SK-MEL-5 (cell line): ENCODE results near the gene ENGASE. TPM values are rescaled to one million over a fixed set of nuclear protein-coding genes. Genes with fewer than 3 reads are reported as not detected.

Source experiments
- DNase-seq: peaks from one replicate; pipeline ENCODE4 v3.0.0-alpha.2; 2016; ENCODE audit warnings: low read depth, low spot score
- in situ Hi-C: cut with HindIII; loops from 2 replicates; pipeline ENCODE4 v1.10.0; 2016; ENCODE audit warnings: low sequenced_read_pairs, high pct_unique_total_duplicates, low pct_unique_long_range_greater_than_20kb
- total RNA-seq: library from RNA; depleted of rRNA; stranded (reverse); fragments of >200 nt; shearing (Covaris generic); gene quantifications from 2 replicates; pipeline ENCODE4 v1.2.3, GENCODE V29; 2014; rRNA removed

Gene ENGASE
- total RNA-seq, 1 experiment from 2014 or later, result 12.4 TPM

- no peak for DNase-seq
- in situ Hi-C loops, result no loop called here
Observed at GRCh38 chr17:79132271-79133064, 57.8 kb downstream of the ENGASE start.

- in situ Hi-C loops, result no loop called here
- DNase-seq, result no peak
Observed at GRCh38 chr17:79133214-79133613, 58.6 kb downstream of the ENGASE start.

- no peak for DNase-seq
- in situ Hi-C loops, result no loop called here
Observed at GRCh38 chr17:79133985-79134384, 59.4 kb downstream of the ENGASE start.

- DNase-seq, result no peak
- in situ Hi-C loops, result no loop called here
Observed at GRCh38 chr17:79135011-79135410, 60.4 kb downstream of the ENGASE start.

- in situ Hi-C loops, result no loop called here
- no peak for DNase-seq
Observed at GRCh38 chr17:79135628-79136405, 61.2 kb downstream of the ENGASE start.

Other genes starting within 250 kb of the ENGASE start
- gene USP36, start 234.0 kb upstream of the ENGASE start, total RNA-seq, result 96.8 and 116 TPM in 2 replicates
- 0.74 and 0.80 TPM in 2 replicates for gene CEP295NL, start 171.6 kb upstream of the ENGASE start, total RNA-seq
- 398 and 441 TPM in 2 replicates for gene TIMP2, start 149.4 kb upstream of the ENGASE start, total RNA-seq
- gene LGALS3BP, start 94.9 kb upstream of the ENGASE start, total RNA-seq, result 1,201 and 1,214 TPM in 2 replicates
- 104 and 107 TPM in 2 replicates for gene CANT1, start 65.1 kb upstream of the ENGASE start, total RNA-seq
- gene C1QTNF1, start 50.7 kb upstream of the ENGASE start, total RNA-seq, result 15.7 and 15.8 TPM in 2 replicates